GM12892 (cell line): ENCODE data around the gene GPR157.

Experiments used
- POLR2A ChIP-seq: IDR thresholded peaks from 2 replicates; pipeline ENCODE4 v1.6.1; 2011; ENCODE audit warnings: low read depth, low read length, control low read depth
- TAF1 ChIP-seq: IDR thresholded peaks from 2 replicates; pipeline ENCODE4 v1.6.1; 2011; ENCODE audit warnings: low read depth, mild to moderate bottlenecking, control low read depth, low read length, borderline replicate concordance

GRCh38 chr1:9070486-9070885 lies 58.4 kb downstream of the GPR157 start:
- no peak for TF ChIP-seq TAF1
- TF ChIP-seq POLR2A: no peak
